Endothelial cell of umbilical vein (primary cell): Measurements from ENCODE around the gene CCHCR1. TPM values are rescaled to one million over a fixed set of nuclear protein-coding genes. Genes with fewer than 3 reads are reported as not detected.

Experiments used
- BruUV-seq: library from RNA; stranded (reverse); fragments of 400-500 nt; replicated peaks from 2 replicates; lab custom pipeline; 2021; lab: Mats Ljungman, UMichigan
- CTCF ChIA-PET: fragments of 300-600, 350-600 bp; sonication (Branson Sonifier 250); formaldehyde crosslinking; loops from one replicate; lab custom pipeline; 2021; ENCODE audit warnings: antibody characterized with exemption, inconsistent platforms; lab: Charles Lee
- POLR2A ChIA-PET: fragments of 300-600, 350-600 bp; sonication (Branson Sonifier 250); formaldehyde crosslinking; loops from one replicate; lab custom pipeline; 2021; ENCODE audit warnings: antibody characterized with exemption, inconsistent platforms; lab: Charles Lee
- DNase-seq: peaks from one replicate; pipeline ENCODE4 v3.0.0-alpha.2; 2011; ENCODE audit warnings: low read depth, low spot score
- FAIRE-seq: peaks from 2 replicates; lab custom pipeline; 2011; peaks lifted over from hg19 to GRCh38; lab: Jason Lieb, UNC
- H2AFZ ChIP-seq: 2 replicates; pipeline ENCODE4 v1.6.0; 2012; ENCODE audit warnings: low read depth, low read length, control low read depth, inconsistent platforms
- H3K27ac ChIP-seq: 2 replicates; pipeline ENCODE4 v1.5.1; 2011; ENCODE audit warnings: low read depth, mild to moderate bottlenecking, control low read depth, low read length, moderate library complexity; ENCODE audit not compliant: insufficient read depth
- H3K27me3 ChIP-seq, 2 experiments: 2 replicates each; pipeline versions ENCODE4 v1.6.0 to v1.6.1; 2011; ENCODE audit warnings: low read length in 2 of 2, mixed read lengths in 1 of 2; ENCODE audit not compliant: control insufficient read depth in 2 of 2, insufficient read depth in 2 of 2
- H3K36me3 ChIP-seq, 2 experiments: 2 replicates in 1 of 2; 3 replicates in 1 of 2; pipeline ENCODE4 v1.5.1; 2011; ENCODE audit warnings: low read length in 2 of 2, mild to moderate bottlenecking in 1 of 2, moderate library complexity in 1 of 2; ENCODE audit not compliant: control insufficient read depth in 2 of 2, insufficient read depth in 2 of 2; ENCODE audit errors: extremely low read depth in 1 of 2
- H3K4me1 ChIP-seq: 3 replicates; pipeline ENCODE4 v1.5.1; 2011; ENCODE audit warnings: mild to moderate bottlenecking, low read length; ENCODE audit not compliant: control insufficient read depth, insufficient read depth; ENCODE audit errors: extremely low read depth
- H3K4me2 ChIP-seq: 2 replicates; pipeline ENCODE4 v1.6.1; 2011; ENCODE audit warnings: low read length, control low read depth, mixed read lengths; ENCODE audit not compliant: insufficient read depth
- H3K4me3 ChIP-seq, 3 experiments: fragments of 200-600 bp in 1 of 3; sonication (generic), shearing (Covaris generic) in 1 of 3; replicated peaks in 1 of 3; 2 replicates each; pipeline ENCODE4 v1.5.1; 2011 to 2016; ENCODE audit warnings: control low read depth in 3 of 3, low read length in 3 of 3, mild to moderate bottlenecking in 2 of 3, inconsistent platforms in 1 of 3, low read depth in 1 of 3, moderate library complexity in 1 of 3; ENCODE audit not compliant: insufficient read depth in 1 of 3
- H3K79me2 ChIP-seq: 2 replicates; pipeline ENCODE4 v1.6.0; 2012; ENCODE audit warnings: low read length, inconsistent platforms; ENCODE audit not compliant: control insufficient read depth, insufficient read depth
- H3K9ac ChIP-seq: replicated peaks from 2 replicates; pipeline ENCODE3; 2011; ENCODE audit warnings: low read length, control low read depth; ENCODE audit not compliant: insufficient read depth; ENCODE audit errors: extremely low read depth
- H3K9me1 ChIP-seq: replicated peaks from 3 replicates; pipeline ENCODE4 v1.6.0; 2011; ENCODE audit warnings: mild to moderate bottlenecking, low read length; ENCODE audit not compliant: control insufficient read depth, insufficient read depth; ENCODE audit errors: extremely low read depth
- H3K9me3 ChIP-seq: replicated peaks from 2 replicates; pipeline ENCODE4 v1.5.1; 2012; ENCODE audit warnings: low read length, inconsistent platforms; ENCODE audit not compliant: control insufficient read depth, insufficient read depth
- H4K20me1 ChIP-seq: replicated peaks from 2 replicates; pipeline ENCODE3; 2011; ENCODE audit warnings: mild to moderate bottlenecking, low read length; ENCODE audit not compliant: control insufficient read depth, insufficient read depth; ENCODE audit errors: extremely low read depth
- CTCF ChIP-seq, 2 donors: IDR thresholded peaks; 1 replicate in 1 of 2; 2 replicates in 1 of 2; pipeline ENCODE4 v1.5.1; 2011; ENCODE audit warnings: low read length in 2 of 2, mild to moderate bottlenecking in 2 of 2, moderate library complexity in 2 of 2, control low read depth in 1 of 2, inconsistent platforms in 1 of 2, low read depth in 1 of 2; ENCODE audit not compliant: insufficient read depth in 1 of 2; ENCODE audit errors: extremely low read depth in 1 of 2
- FOS ChIP-seq: IDR thresholded peaks from 2 replicates; pipeline ENCODE4 v1.6.1; 2011; ENCODE audit warnings: mild to moderate bottlenecking, low read length, moderate library complexity, borderline replicate concordance; ENCODE audit not compliant: insufficient read depth
- POLR2AphosphoS5 ChIP-seq: IDR thresholded peaks from 2 replicates; pipeline ENCODE4 v1.6.1; 2012; ENCODE audit warnings: low read depth, mild to moderate bottlenecking, control low read depth, low read length, moderate library complexity; ENCODE audit not compliant: insufficient read depth
- dilution Hi-C: fragments of 300-500 bp; cut with MboI; formaldehyde crosslinking; loops from one replicate; pipeline ENCODE4 v1.15.0; 2019; ENCODE audit warnings: low sequenced_read_pairs; ENCODE audit not compliant: extremely low pct_ligation_motif_present
- intact Hi-C: fragments of 100-400 bp; cut with micrococcal nuclease; formaldehyde crosslinking; loops from one replicate; pipeline ENCODE4 v1.10.0; 2022
- polyA plus RNA-seq, 4 experiments: library from polyadenylated mRNA; depleted of rRNA in 3 of 4; stranded (reverse) in 3 of 4; unstranded in 1 of 4; fragments of >200 nt; gene quantifications; 2 replicates each; pipeline versions ENCODE4 v1.2.1 to v1.2.3, GENCODE V29; 2011 to 2012; ENCODE audit warnings: missing spikeins in 1 of 4
- total RNA-seq: library from RNA; stranded (reverse); gene quantifications from 2 replicates; pipeline ENCODE4 v1.2.3, GENCODE V29; 2021

CCHCR1 gene
- total and polyA plus RNA-seq, 2 donors (not counting 3 experiments of a cell fraction or from before 2014, with no cell fraction given): 12.8 to 23.2 TPM

- CTCF ChIA-PET: interaction anchor here (1.0 to 10.6 kb wide), 6 partner anchors 9 to 241 kb away, joined by 4 to 71 read pairs (median 8); partner anchors contain the start of gene PSORS1C1
- DNase-seq (peak; percentile 85), FAIRE-seq (peak; percentile 84)
- Histone ChIP-seq H3K79me2 (no peaks in the 10 kb centered on the region), H4K20me1 (no peaks in the 10 kb centered on the region), H3K4me3 (no peak overlapping the region), H3K9me1 (no peaks in the 10 kb centered on the region), H3K4me1 (peaks cover 36% of the 10 kb centered on the region), H3K9me3 (no peaks in the 10 kb centered on the region), H3K36me3 (no peaks in the 10 kb centered on the region), H3K27me3 (peaks cover 3 to 6% of the 10 kb centered on the region in 2 experiments), H3K9ac (no peak overlapping the region), H2AFZ (peak overlapping the region; percentile 2), H3K4me2 (peak overlapping the region; percentile 5), H3K27ac (no peak overlapping the region)
- dilution Hi-C loops: no loop called here
- TF ChIP-seq CTCF (IDR thresholded peaks at IDR 0.05; ENCODE audit: extremely low read depth in 1 of 2, insufficient read depth in 1 of 2, low read depth in 1 of 2, low read length in 2 of 2) (no peak), POLR2AphosphoS5 (peak; percentile 37), FOS (peak; percentile 40)
- no TSS peak for BruUV-seq
- intact Hi-C loops: loop anchor here (5.0 kb wide), 1 partner anchor 298 kb away; no protein-coding TSS in a partner anchor
- POLR2A ChIA-PET: no interaction called here
Observed at GRCh38 chr6:31125162-31125561, 32.4 kb downstream of the CCHCR1 start.
